PFSK-1 (cell line): ENCODE measurements around the gene MPO.

Experiments
- FOXP2 ChIP-seq: optimal IDR thresholded peaks from 2 replicates; pipeline ENCODE3; 2011; ENCODE audit warnings: borderline replicate concordance, control low read depth, inconsistent platforms; ENCODE audit not compliant: insufficient read depth; ENCODE audit errors: extremely low read length, extremely low read depth
- POLR2AphosphoS5 ChIP-seq: IDR thresholded peaks from 2 replicates; pipeline ENCODE4 v1.6.1; 2012; ENCODE audit warnings: low read depth, mild to moderate bottlenecking, control low read depth, low read length, moderate library complexity
- REST ChIP-seq, 2 experiments: IDR thresholded peaks; 2 replicates each; pipeline versions ENCODE4 v1.6.1 to v1.8.0; 2011 to 2012; ENCODE audit warnings: low read depth in 2 of 2, low read length in 2 of 2, control low read depth in 1 of 2, inconsistent platforms in 1 of 2, mild to moderate bottlenecking in 1 of 2, moderate library complexity in 1 of 2; ENCODE audit not compliant: insufficient read depth in 1 of 2
- SIN3A ChIP-seq: IDR thresholded peaks from 2 replicates; pipeline ENCODE4 v1.6.1; 2012; ENCODE audit warnings: mild to moderate bottlenecking, low read length, moderate library complexity, borderline replicate concordance; ENCODE audit not compliant: insufficient read depth
- TAF1 ChIP-seq: IDR thresholded peaks from 2 replicates; pipeline ENCODE4 v1.6.1; 2012; ENCODE audit warnings: low read length, control low read depth, borderline replicate concordance; ENCODE audit not compliant: insufficient read depth

GRCh38 chr17:58301504-58302150 lies 20.9 kb upstream of the MPO start:
- TF ChIP-seq FOXP2, result no peak
- no peak for TF ChIP-seq POLR2AphosphoS5
- no peak for TF ChIP-seq REST (IDR thresholded peaks at IDR 0.05; ENCODE audit: insufficient read depth in 1 of 2, low read depth in 2 of 2, low read length in 2 of 2)
- TF ChIP-seq TAF1, result no peak
- no peak for TF ChIP-seq SIN3A
